ENCODE measurements around the gene OCA2. TPM values are rescaled to one million over a fixed set of nuclear protein-coding genes. Genes with fewer than 3 reads are reported as not detected.

The OCA2 gene
- total and polyA plus RNA-seq, 4 donors = 1.6 to 4.0 (median 2.5) TPM

- peak; percentile 83 to 88 for DNase-seq
- Histone ChIP-seq H3K4me1 (ENCODE audit: control insufficient read depth in 1 of 2, insufficient read depth in 2 of 2, low read length in 2 of 2) (no peaks in the 10 kb centered on the region), H3K9me3 (ENCODE audit: control insufficient read depth, low read length) (no peaks in the 10 kb centered on the region), H3K4me3 (ENCODE audit: low read length in 2 of 2) (no peak overlapping the region), H3K36me3 (ENCODE audit: control insufficient read depth in 1 of 2, insufficient read depth in 2 of 2, low read length in 1 of 2) (peaks cover 0 to 1% of the 10 kb centered on the region in 2 donors), H3K27me3 (ENCODE audit: control insufficient read depth in 1 of 2, insufficient read depth in 2 of 2, low read length in 1 of 2) (no peaks in the 10 kb centered on the region), H3K27ac (ENCODE audit: low read depth in 1 of 2, low read length in 2 of 2) (no peak overlapping the region)
- ATAC-seq (ENCODE audit: low FRiP score) = peak; percentile 39
- WGBS, 2 donors = 54% methylated on average over 17 of the region's 17 CpGs
- intact Hi-C loops (cut with DNase I) = loop anchor here (2.0 to 10.0 kb wide), 2 partner anchors 103 kb away; no protein-coding TSS in a partner anchor
Measured at GRCh38 chr15:28021281-28022039, 77.7 kb downstream of the OCA2 start.

DNA sequence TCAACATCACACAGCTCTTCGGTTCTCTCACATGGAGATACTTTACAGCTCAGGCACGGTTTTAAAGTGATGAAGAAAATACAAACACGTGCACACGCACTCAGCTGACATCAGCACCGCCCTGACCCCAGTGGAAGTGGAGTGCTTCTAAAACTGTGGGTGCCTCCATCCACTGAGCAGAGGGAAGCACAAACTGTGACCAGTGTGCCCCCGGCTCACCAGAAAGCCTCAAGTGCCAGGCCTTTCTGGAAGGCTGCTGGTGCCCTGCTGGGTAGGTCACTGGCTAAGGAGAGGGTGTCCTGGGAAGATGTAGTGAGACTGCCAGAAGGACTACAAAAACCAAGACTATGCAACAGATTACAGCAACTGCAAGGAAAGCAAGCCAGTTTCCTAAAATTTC is 78.5 kb downstream of the OCA2 start:
- H3K36me3 ChIP-seq (ENCODE audit: control insufficient read depth in 1 of 2, insufficient read depth in 2 of 2, low read length in 1 of 2) = peaks cover 0 to 1% of the 10 kb centered on the region in 2 donors
- no peak overlapping the region for H3K27ac ChIP-seq (ENCODE audit: low read depth in 1 of 2, low read length in 2 of 2)
- ATAC-seq (ENCODE audit: low FRiP score) (no peak), DNase-seq (no peak)
- 80 to 83% methylated on average over 6 of the region's 6 CpGs for WGBS, 2 donors
- no peaks in the 10 kb centered on the region for H3K9me3 ChIP-seq (ENCODE audit: control insufficient read depth, low read length)
- H3K4me1 ChIP-seq (ENCODE audit: control insufficient read depth in 1 of 2, insufficient read depth in 2 of 2, low read length in 2 of 2) = no peaks in the 10 kb centered on the region
- no peak overlapping the region for H3K4me3 ChIP-seq (ENCODE audit: low read length in 2 of 2)
- intact Hi-C loops (cut with DNase I) = loop anchor here (2.0 to 10.0 kb wide), 2 partner anchors 104 kb away; no protein-coding TSS in a partner anchor
- H3K27me3 ChIP-seq (ENCODE audit: control insufficient read depth in 1 of 2, insufficient read depth in 2 of 2, low read length in 1 of 2) = no peaks in the 10 kb centered on the region

DNA sequence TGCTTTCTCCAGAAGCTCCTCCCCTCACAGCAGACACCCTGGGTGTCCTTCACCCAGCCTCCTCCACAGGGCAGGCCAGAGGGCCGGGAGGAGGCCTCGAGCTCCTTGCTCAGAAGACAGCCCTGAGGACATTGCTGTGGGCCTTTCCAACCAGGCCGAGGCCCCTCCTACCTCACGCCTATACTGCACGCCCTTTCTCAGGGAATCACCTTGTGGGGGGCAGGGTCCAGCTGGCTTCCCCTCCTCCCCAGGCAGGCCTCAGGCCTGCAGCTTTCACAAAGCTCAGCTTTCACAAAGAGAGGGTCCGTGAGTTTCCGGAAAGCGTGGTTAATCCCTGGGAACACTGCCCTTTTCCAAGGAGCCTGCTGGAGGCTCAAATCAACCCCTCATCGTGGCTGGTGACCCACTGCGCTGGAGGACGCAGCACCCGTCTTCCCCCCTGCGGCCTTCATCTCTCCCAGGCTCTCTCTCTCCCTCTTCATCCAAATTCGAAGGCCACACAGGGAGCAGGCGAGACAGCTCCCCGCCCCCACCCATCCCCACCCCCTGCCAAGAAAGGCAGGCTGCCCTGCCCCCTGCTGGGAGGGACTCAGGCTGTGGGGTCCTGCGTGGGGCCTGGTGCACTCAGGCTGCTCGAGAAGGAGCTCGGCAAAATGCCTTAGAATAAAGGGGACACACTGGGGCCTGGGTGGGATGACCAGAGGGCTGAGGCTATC is 79.4 kb downstream of the OCA2 start:
- H3K27ac ChIP-seq (ENCODE audit: low read depth in 1 of 2, low read length in 2 of 2) = no peak overlapping the region
- intact Hi-C loops (cut with DNase I) = loop anchor here (2.0 to 10.0 kb wide), 2 partner anchors 105 kb away; no protein-coding TSS in a partner anchor
- 87 to 90% methylated on average over 19 of the region's 19 CpGs for WGBS, 2 donors
- H3K9me3 ChIP-seq (ENCODE audit: control insufficient read depth, low read length) = no peaks in the 10 kb centered on the region
- ATAC-seq (ENCODE audit: low FRiP score) (no peak), DNase-seq (no peak)
- H3K4me3 ChIP-seq (ENCODE audit: low read length in 2 of 2) = no peak overlapping the region
- no peaks in the 10 kb centered on the region for H3K4me1 ChIP-seq (ENCODE audit: control insufficient read depth in 1 of 2, insufficient read depth in 2 of 2, low read length in 2 of 2)
- H3K36me3 ChIP-seq (ENCODE audit: control insufficient read depth in 1 of 2, insufficient read depth in 2 of 2, low read length in 1 of 2) = no peaks in the 10 kb centered on the region
- H3K27me3 ChIP-seq (ENCODE audit: control insufficient read depth in 1 of 2, insufficient read depth in 2 of 2, low read length in 1 of 2) = no peaks in the 10 kb centered on the region

DNA sequence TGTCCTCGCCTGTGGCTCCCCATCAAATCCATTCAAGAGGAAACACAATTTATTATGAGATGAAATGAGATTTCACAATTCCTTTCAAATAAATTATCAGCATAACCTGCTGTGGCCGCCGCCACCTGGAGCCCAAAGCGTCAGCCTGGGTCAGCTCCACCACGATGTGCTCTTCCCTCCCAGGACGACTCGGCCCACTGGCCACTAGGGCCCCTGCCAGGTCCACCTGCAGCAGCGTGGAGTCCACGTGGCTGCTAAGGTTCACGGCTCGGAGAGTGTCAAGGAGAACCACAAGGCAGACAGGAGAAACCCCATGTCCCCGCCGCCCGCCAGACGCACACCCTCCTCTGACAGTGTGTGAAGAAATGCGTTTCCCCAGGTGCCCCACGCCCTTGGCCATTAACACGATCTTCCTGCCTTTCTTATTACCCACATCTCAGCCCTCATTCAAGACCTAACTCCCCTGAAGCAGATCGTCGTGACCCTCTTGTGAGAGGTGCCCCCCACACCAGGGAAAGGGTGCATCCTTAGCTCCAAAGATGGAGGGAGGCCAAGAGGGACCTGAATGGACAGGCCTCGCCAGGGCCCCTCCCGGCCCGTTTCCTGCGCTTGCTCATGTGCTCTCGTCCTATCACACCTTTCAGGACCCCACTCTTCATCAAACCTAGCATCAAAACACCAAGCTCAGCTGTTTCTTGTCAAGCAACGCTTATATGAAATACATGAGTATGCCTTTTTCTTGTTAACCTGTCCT is 80.6 kb downstream of the OCA2 start:
- Histone ChIP-seq H3K4me3 (ENCODE audit: low read length in 2 of 2) (no peak overlapping the region), H3K4me1 (ENCODE audit: control insufficient read depth in 1 of 2, insufficient read depth in 2 of 2, low read length in 2 of 2) (no peaks in the 10 kb centered on the region), H3K27me3 (ENCODE audit: control insufficient read depth in 1 of 2, insufficient read depth in 2 of 2, low read length in 1 of 2) (no peaks in the 10 kb centered on the region), H3K27ac (ENCODE audit: low read depth in 1 of 2, low read length in 2 of 2) (no peak overlapping the region), H3K9me3 (ENCODE audit: control insufficient read depth, low read length) (no peaks in the 10 kb centered on the region), H3K36me3 (ENCODE audit: control insufficient read depth in 1 of 2, insufficient read depth in 2 of 2, low read length in 1 of 2) (no peaks in the 10 kb centered on the region)
- no peak for ATAC-seq (ENCODE audit: low FRiP score)
- DNase-seq = peak in 1 of 2 donors; percentile 67
- intact Hi-C loops (cut with DNase I) = no loop called here
- 92 to 95% methylated on average over 26 of the region's 26 CpGs for WGBS, 2 donors

DNA sequence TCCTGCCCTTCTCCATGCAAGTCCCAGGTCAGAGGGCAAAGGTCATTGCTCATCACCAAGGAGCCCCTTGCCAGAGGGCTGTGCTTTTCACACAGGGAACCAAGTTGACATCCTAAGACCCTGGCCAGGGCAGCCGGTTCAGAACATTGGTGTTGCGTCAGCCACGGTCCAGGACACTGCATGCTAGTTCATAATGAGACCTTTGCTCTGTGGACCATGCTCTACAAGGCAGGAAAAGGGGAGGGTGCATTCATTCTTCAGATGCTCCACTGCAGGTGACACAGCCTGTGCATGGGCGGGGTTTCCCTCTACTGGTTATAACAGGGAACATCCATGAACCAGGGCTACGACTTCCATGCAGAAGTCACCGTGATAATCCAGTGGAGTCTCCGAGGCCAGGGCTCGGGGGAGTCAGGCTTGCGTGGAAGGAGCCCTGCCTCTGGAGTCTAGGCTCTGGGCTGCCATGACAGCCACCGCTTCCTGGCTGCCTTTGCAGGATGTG is 81.6 kb downstream of the OCA2 start:
- DNase-seq (peak in 1 of 2 donors; percentile 61), ATAC-seq (ENCODE audit: low FRiP score) (no peak)
- Histone ChIP-seq H3K27me3 (ENCODE audit: control insufficient read depth in 1 of 2, insufficient read depth in 2 of 2, low read length in 1 of 2) (no peaks in the 10 kb centered on the region), H3K27ac (ENCODE audit: low read depth in 1 of 2, low read length in 2 of 2) (no peak overlapping the region), H3K4me1 (ENCODE audit: control insufficient read depth in 1 of 2, insufficient read depth in 2 of 2, low read length in 2 of 2) (no peaks in the 10 kb centered on the region), H3K36me3 (ENCODE audit: control insufficient read depth in 1 of 2, insufficient read depth in 2 of 2, low read length in 1 of 2) (no peaks in the 10 kb centered on the region), H3K9me3 (ENCODE audit: control insufficient read depth, low read length) (no peaks in the 10 kb centered on the region), H3K4me3 (ENCODE audit: low read length in 2 of 2) (no peak overlapping the region)
- intact Hi-C loops (cut with DNase I) = no loop called here
- 92 to 93% methylated on average over 10 of the region's 10 CpGs for WGBS, 2 donors

DNA sequence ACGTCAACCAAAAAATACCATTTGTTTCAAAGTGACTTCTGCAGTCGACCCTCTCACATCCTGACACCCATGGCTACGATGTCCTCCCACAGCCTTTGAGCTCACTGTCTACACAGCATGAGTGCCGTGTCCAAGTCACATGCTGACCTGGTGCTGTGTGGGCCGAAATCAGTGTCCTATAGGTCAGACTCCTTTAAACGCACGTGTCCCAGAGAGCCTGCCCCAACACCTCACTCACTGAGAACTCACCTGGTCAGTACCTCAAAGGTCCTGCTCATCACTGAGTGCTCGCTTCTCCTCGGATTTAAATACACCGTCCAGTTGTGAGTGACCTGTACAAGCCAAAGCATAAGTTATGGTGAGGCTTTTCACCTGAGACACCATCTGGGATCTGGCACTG is 83.3 kb downstream of the OCA2 start:
- no peaks in the 10 kb centered on the region for H3K9me3 ChIP-seq (ENCODE audit: control insufficient read depth, low read length)
- DNase-seq (no peak), ATAC-seq (ENCODE audit: low FRiP score) (no peak)
- H3K27me3 ChIP-seq (ENCODE audit: control insufficient read depth in 1 of 2, insufficient read depth in 2 of 2, low read length in 1 of 2) = no peaks in the 10 kb centered on the region
- intact Hi-C loops (cut with DNase I) = no loop called here
- WGBS, 2 donors = 91 to 92% methylated on average over 10 of the region's 10 CpGs
- H3K36me3 ChIP-seq (ENCODE audit: control insufficient read depth in 1 of 2, insufficient read depth in 2 of 2, low read length in 1 of 2) = no peaks in the 10 kb centered on the region
- no peaks in the 10 kb centered on the region for H3K4me1 ChIP-seq (ENCODE audit: control insufficient read depth in 1 of 2, insufficient read depth in 2 of 2, low read length in 2 of 2)
- H3K27ac ChIP-seq (ENCODE audit: low read depth in 1 of 2, low read length in 2 of 2) = no peak overlapping the region
- H3K4me3 ChIP-seq (ENCODE audit: low read length in 2 of 2) = no peak overlapping the region

DNA sequence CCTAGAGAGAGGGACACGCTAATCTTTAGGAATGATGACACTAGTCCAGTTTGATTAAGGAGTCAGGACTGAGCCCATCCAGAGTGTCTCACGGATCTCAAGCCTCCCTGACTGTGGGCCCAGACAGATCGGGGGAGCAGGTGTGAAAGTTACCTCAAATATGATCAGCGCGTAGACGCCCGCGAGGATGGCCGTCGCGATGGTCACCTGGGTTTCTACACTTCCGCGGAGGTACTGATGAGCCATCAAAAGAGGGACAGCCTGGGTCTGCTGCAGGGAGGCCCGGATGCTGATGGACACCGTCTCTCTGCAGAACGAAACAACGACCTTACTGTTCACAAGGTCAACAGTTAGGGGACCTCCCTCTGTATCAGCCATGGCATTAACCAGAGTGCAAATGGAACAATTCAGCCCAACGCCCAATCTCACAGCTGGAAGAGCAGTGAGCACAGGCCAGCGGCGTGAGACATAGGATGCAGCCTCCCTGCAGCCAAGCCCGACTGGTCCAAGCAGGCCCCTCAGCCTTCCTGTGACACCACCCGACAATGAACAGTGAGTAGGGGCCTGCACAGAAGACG is 84.4 kb downstream of the OCA2 start:
- Histone ChIP-seq H3K9me3 (ENCODE audit: control insufficient read depth, low read length) (no peaks in the 10 kb centered on the region), H3K4me3 (ENCODE audit: low read length in 2 of 2) (no peak overlapping the region), H3K4me1 (ENCODE audit: control insufficient read depth in 1 of 2, insufficient read depth in 2 of 2, low read length in 2 of 2) (no peaks in the 10 kb centered on the region), H3K36me3 (ENCODE audit: control insufficient read depth in 1 of 2, insufficient read depth in 2 of 2, low read length in 1 of 2) (no peaks in the 10 kb centered on the region), H3K27me3 (ENCODE audit: control insufficient read depth in 1 of 2, insufficient read depth in 2 of 2, low read length in 1 of 2) (no peaks in the 10 kb centered on the region), H3K27ac (ENCODE audit: low read depth in 1 of 2, low read length in 2 of 2) (no peak overlapping the region)
- ATAC-seq (ENCODE audit: low FRiP score) (no peak), DNase-seq (no peak)
- 93 to 94% methylated on average over 23 of the region's 23 CpGs for WGBS, 2 donors
- intact Hi-C loops (cut with DNase I) = no loop called here

GRCh38 chr15:28013976-28014375 is 85.1 kb downstream of the OCA2 start:
- no peaks in the 10 kb centered on the region for H3K36me3 ChIP-seq (ENCODE audit: control insufficient read depth in 1 of 2, insufficient read depth in 2 of 2, low read length in 1 of 2)
- DNase-seq (no peak), ATAC-seq (ENCODE audit: low FRiP score) (no peak)
- intact Hi-C loops (cut with DNase I) = no loop called here
- peaks cover under 1% of the 10 kb centered on the region for H3K9me3 ChIP-seq (ENCODE audit: control insufficient read depth, low read length)
- WGBS, 2 donors = 90 to 91% methylated on average over 9 of the region's 9 CpGs
- H3K4me3 ChIP-seq (ENCODE audit: low read length in 2 of 2) = no peak overlapping the region
- no peaks in the 10 kb centered on the region for H3K4me1 ChIP-seq (ENCODE audit: control insufficient read depth in 1 of 2, insufficient read depth in 2 of 2, low read length in 2 of 2)
- no peak overlapping the region for H3K27ac ChIP-seq (ENCODE audit: low read depth in 1 of 2, low read length in 2 of 2)
- H3K27me3 ChIP-seq (ENCODE audit: control insufficient read depth in 1 of 2, insufficient read depth in 2 of 2, low read length in 1 of 2) = no peaks in the 10 kb centered on the region
